Activated naive CD4-positive, alpha-beta T cell treated with anti-CD3 and anti-CD28 coated beads, Interleukin-2, amount 50 U/mL, for 24 hours (primary cell): Measurements from ENCODE around the gene PCDH15.
"Not testable (repeated sequence)": the region's sequence is repeated elsewhere in the genome, so short reads cannot be mapped to it uniquely, and the experiment has no call there.

Experiments
- H3K27ac Mint-ChIP-seq: one replicate; pipeline ENCODE4 v1.8.0; 2021; ENCODE audit warnings: mild to moderate bottlenecking, mixed read lengths
- H3K27me3 Mint-ChIP-seq: one replicate; pipeline ENCODE4 v1.8.0; 2021; ENCODE audit warnings: mixed read lengths
- H3K36me3 Mint-ChIP-seq: one replicate; pipeline ENCODE4 v1.8.0; 2021; ENCODE audit warnings: mixed read lengths
- H3K4me1 Mint-ChIP-seq: one replicate; pipeline ENCODE4 v1.8.0; 2021; ENCODE audit warnings: mixed read lengths
- H3K4me3 Mint-ChIP-seq: one replicate; pipeline ENCODE4 v1.8.0; 2021; ENCODE audit warnings: mild to moderate bottlenecking, mixed read lengths
- H3K9me3 Mint-ChIP-seq: one replicate; pipeline ENCODE4 v1.8.0; 2021; ENCODE audit warnings: mixed read lengths

PCDH15 gene

DNA sequence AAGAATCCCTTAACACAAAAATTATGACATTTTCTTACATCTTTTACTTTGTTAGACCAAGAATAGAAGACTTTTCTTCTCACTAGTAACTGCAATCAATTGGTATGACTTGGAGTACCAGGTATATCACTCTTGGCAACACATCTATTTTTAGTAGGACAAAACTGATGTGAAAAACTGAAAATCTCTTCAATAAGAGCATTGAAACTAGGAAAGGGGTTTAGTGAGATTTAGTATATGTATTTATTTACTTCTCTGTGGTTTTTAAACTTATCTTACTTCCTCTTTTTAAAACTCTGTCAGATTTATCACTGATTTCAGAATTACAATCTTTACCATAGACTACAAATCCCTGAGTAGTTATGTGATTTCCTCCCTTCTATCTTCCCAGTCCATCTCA lies 366.2 kb downstream of the PCDH15 start:
- no peak overlapping the region for H3K27ac Mint-ChIP-seq
- H3K4me1 Mint-ChIP-seq: no peaks in the 10 kb centered on the region
- no peaks in the 10 kb centered on the region for H3K9me3 Mint-ChIP-seq
- no peaks in the 10 kb centered on the region for H3K36me3 Mint-ChIP-seq
- H3K27me3 Mint-ChIP-seq: no peaks in the 10 kb centered on the region
- no peak overlapping the region for H3K4me3 Mint-ChIP-seq

DNA sequence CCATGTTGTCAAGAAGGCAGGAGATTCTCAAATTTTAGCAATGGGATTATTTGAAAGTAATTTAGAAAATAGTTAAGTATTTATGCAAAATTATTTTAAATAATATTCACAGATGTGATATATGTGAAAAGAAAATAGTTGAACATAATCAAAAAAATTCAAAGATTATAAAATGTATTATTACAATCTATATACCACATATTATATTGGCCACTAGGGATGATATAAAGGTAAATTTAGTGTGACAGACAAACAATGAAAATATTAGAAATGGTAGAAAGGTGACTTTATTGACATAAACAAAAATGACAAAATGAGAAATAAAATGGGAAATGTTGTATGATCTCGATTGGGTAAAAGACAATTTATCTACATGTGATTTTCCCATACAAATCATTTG lies 385.5 kb downstream of the PCDH15 start:
- Mint-ChIP-seq H3K4me3 (no peak overlapping the region), H3K27me3 (no peaks in the 10 kb centered on the region), H3K36me3 (no peaks in the 10 kb centered on the region)

DNA sequence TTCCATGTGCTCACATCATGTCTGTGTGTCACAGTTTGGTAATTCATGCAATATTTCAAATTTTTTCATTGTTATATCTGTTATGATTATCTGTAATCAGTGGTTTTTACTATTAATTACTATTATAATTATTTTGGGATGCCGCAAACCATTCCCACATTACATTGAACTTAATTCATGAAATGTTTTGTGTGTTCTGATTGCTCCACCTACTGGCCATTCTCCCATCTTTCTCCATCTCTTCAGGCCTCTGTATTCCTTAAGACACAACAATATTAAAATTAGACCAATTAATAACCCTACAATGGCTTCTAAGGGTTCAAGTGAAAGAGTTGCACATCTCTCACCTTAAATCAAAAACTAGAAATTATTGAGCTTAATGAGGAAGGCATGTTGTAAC lies 398.5 kb downstream of the PCDH15 start:
- Mint-ChIP-seq H3K4me1 (no peaks in the 10 kb centered on the region), H3K36me3 (no peaks in the 10 kb centered on the region)

More for the DNA sequence above, 385.5 kb downstream of the PCDH15 start:
- Mint-ChIP-seq H3K4me1 (no peaks in the 10 kb centered on the region), H3K9me3 (peaks cover 5% of the 10 kb centered on the region), H3K27ac (no peak overlapping the region)

DNA sequence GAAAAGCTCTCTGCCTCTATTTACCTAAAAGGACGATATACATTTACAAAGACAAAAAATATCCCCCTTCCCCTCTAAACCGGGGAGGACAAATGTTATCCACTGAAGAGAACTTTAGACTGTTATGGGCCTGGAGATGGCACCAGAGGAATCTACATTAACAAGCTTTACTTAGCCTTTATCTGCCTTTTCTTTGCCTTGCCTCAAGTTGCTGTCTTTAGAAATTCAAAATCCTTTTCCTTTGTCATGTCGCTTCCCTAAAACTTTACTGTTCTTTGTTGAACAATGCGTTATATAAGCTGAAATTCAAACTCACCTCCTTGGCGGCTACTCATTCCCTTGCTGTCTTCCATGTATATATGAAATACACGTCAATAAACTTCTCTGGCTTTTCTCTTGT lies 405.0 kb downstream of the PCDH15 start:
- H3K4me3 Mint-ChIP-seq: no peak overlapping the region
- peaks cover 13% of the 10 kb centered on the region for H3K9me3 Mint-ChIP-seq
- H3K4me1 Mint-ChIP-seq: no peaks in the 10 kb centered on the region
- H3K27ac Mint-ChIP-seq: no peak overlapping the region
- no peaks in the 10 kb centered on the region for H3K27me3 Mint-ChIP-seq
- H3K36me3 Mint-ChIP-seq: no peaks in the 10 kb centered on the region

More for the DNA sequence above, 398.5 kb downstream of the PCDH15 start:
- no peak overlapping the region for H3K27ac Mint-ChIP-seq
- no peaks in the 10 kb centered on the region for H3K9me3 Mint-ChIP-seq
- H3K4me3 Mint-ChIP-seq: no peak overlapping the region
- no peaks in the 10 kb centered on the region for H3K27me3 Mint-ChIP-seq

DNA sequence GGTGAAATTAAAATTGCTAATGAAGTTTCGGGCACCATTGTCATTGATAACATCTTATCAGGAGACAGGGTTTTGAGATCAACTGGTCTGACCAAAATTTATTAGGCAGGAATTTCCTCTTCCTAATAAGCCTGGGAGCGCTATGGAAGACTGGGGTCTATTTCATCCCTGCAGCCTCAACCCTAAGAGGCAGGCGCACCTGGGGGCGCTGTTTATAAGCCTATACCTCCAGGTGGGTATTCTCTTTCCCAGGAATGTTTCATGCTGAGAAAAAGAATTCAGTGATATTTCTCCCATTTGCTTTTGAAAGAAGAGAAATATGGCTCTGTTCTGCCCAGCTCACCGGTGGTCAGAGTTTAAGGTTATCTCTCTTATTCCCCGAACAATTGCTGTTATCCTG lies 406.4 kb downstream of the PCDH15 start:
- peaks cover 13% of the 10 kb centered on the region for H3K9me3 Mint-ChIP-seq
- H3K4me3 Mint-ChIP-seq, H3K36me3 Mint-ChIP-seq, H3K27me3 Mint-ChIP-seq, H3K4me1 Mint-ChIP-seq, H3K27ac Mint-ChIP-seq: not testable (repeated sequence)

DNA sequence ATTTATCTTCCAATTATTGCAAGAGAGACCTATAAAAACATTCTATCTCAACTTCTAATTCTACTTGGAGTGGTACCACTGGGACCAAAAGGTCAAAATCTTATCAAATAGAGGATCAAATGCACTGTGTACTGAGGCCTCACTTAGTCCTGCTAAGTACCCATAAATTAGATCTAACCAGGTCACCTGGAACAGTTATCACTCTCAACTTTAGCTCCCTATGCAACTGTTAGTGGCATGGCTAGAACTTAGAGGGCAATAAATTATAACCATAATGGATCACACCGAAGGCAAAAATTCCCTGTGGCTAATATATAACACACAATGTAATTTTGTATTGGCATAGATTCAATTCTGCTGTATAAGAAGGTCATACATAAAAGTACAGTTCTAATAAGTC lies 428.9 kb downstream of the PCDH15 start:
- Mint-ChIP-seq H3K9me3 (peaks cover 2% of the 10 kb centered on the region), H3K27ac (no peak overlapping the region), H3K4me1 (no peaks in the 10 kb centered on the region), H3K27me3 (no peaks in the 10 kb centered on the region), H3K36me3 (no peaks in the 10 kb centered on the region), H3K4me3 (no peak overlapping the region)

DNA sequence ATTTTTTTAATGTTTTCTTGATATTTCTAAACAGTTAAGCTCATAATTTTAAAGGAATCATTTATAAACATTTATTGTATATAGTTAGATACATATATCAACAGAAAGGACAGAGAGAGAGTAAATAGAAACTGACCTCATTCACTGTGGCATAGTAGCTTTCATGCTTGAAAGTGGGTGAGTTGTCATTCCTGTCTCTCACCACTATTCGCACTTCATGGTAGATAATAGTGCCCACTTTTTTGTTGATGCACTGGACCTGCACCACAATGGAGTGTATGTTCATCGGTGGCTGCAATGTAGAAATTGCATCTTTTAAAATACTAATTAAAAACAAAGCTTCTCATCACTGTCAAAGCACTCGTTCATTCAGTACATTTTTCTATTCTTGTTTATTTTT lies 432.0 kb downstream of the PCDH15 start:
- Mint-ChIP-seq H3K36me3 (no peaks in the 10 kb centered on the region), H3K27ac (no peak overlapping the region), H3K4me3 (no peak overlapping the region), H3K9me3 (peaks cover 5% of the 10 kb centered on the region), H3K27me3 (no peaks in the 10 kb centered on the region), H3K4me1 (no peaks in the 10 kb centered on the region)

DNA sequence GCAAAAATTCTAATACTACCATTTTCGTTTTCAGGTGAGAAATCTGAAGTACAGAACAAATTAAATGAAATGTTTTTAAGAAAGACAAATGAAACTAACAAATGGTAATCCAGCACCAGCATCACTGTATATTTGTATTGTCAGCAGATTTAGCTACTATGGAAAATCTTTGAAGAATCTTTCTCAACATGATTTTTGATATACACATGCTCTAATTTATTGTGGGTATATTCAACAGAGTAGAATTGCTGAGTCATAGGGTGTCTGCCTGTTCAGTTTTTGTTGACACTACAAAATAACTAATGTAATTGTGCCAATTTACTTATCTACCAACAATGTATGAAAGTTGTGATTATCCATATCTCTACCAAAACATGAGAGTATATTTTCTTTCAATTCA lies 437.6 kb downstream of the PCDH15 start:
- peaks cover 5% of the 10 kb centered on the region for H3K9me3 Mint-ChIP-seq
- no peak overlapping the region for H3K4me3 Mint-ChIP-seq
- H3K4me1 Mint-ChIP-seq: no peaks in the 10 kb centered on the region
- no peaks in the 10 kb centered on the region for H3K36me3 Mint-ChIP-seq
- no peak overlapping the region for H3K27ac Mint-ChIP-seq
- no peaks in the 10 kb centered on the region for H3K27me3 Mint-ChIP-seq

DNA sequence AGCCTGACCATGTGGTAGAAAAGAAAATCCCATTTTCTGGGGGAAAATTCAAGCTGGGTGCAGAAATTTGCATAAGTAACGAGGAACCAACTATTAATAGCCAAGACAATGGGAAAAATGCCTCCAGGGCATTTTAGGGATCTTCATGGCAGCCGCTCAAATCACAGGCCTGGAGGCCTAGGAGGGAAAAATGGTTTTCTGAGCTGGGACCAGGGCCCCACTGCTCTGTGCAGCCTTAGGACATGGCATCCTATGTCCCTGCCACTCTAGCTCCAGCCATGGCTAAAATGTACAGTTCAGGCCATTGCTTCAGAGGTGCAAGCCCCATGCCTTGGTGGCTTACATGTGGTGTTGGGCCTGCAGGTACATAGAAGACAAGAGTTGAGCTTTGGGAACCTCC lies 459.0 kb downstream of the PCDH15 start:
- Mint-ChIP-seq H3K4me1 (no peaks in the 10 kb centered on the region), H3K4me3 (no peak overlapping the region), H3K27ac (no peak overlapping the region), H3K27me3 (no peaks in the 10 kb centered on the region), H3K36me3 (no peaks in the 10 kb centered on the region), H3K9me3 (peaks cover 7% of the 10 kb centered on the region)

DNA sequence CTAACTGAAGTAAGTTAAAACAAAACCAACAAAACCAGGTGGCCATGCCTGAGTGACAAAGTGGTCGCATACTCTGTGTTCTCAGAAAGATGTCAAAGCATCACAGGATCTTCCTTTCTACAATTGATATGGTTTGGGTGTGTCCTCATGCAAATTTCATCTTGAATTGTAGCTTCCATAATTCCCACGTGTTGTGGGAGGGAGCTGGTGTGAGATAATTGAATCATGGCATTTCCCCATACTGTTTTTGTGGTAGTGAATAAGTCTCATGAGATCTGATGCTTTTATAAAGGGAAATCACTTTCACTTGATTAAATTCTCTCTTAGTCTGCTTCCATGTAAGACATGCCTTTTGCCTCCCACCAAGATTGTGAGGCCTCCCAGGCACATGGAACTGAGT lies 465.7 kb downstream of the PCDH15 start:
- Mint-ChIP-seq H3K4me3 (no peak overlapping the region), H3K27ac (no peak overlapping the region), H3K4me1 (no peaks in the 10 kb centered on the region), H3K9me3 (peaks cover 5% of the 10 kb centered on the region), H3K36me3 (no peaks in the 10 kb centered on the region), H3K27me3 (no peaks in the 10 kb centered on the region)

DNA sequence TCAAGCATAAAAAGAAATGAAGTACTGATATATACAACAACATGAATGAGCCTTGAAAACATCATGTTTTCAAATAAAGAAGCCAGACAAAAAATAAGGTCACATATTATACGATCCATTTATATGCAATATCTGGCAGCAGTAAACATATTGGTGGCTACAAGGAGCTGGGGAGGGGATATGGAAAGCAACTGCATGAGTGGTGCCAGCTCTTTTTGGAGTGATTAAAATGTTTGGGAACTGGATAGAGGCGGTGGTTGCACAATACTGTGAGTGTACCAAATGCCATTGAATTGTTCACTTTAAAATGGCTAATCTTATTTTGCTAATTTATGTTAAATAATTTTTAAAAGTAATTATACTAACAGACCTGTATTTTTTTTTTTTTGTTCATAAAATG lies 481.7 kb downstream of the PCDH15 start:
- H3K4me1 Mint-ChIP-seq: no peaks in the 10 kb centered on the region

DNA sequence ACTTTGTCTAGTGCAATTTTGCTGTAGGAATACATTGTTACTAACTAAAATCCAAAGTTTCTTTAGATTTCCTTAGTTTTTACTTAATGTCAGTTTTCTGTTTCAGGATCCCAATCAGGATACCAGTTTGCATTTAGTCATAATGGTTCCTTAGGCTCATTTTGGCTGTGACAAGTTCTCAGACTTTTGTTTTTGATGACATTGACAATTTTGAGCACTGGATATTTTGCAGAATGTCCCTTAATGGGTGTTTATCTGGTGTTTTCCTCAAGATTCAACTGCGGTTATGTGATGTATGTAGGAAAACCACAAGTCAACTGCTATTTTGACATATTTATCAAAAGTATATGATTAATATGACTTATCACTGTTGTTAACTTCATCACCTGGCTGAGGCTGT lies 482.6 kb downstream of the PCDH15 start:
- Mint-ChIP-seq H3K36me3 (no peaks in the 10 kb centered on the region), H3K4me3 (no peak overlapping the region), H3K27ac (no peak overlapping the region), H3K27me3 (no peaks in the 10 kb centered on the region), H3K9me3 (no peaks in the 10 kb centered on the region), H3K4me1 (no peaks in the 10 kb centered on the region)

More for the DNA sequence above, 481.7 kb downstream of the PCDH15 start:
- H3K9me3 Mint-ChIP-seq: no peaks in the 10 kb centered on the region
- H3K27ac Mint-ChIP-seq: no peak overlapping the region
- H3K27me3 Mint-ChIP-seq: no peaks in the 10 kb centered on the region
- no peaks in the 10 kb centered on the region for H3K36me3 Mint-ChIP-seq
- no peak overlapping the region for H3K4me3 Mint-ChIP-seq

DNA sequence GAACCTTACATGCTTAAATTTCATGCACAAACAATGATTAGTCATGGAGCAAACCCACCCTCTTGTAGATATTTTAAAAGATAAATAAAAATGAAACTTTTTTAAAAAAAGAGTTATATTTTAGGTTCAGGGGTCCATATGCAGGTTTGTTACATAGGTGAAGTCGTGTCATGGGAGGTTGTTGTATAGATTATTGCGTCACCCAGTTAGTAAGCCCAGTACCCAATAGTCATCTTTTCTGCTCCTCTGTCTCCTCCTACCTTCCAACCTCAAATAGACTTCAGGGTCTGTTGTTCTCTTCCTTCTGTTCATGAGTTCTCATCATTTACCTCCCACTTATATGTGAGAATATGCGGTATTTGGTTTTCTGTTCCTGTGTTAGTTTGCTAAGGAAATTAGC lies 486.6 kb downstream of the PCDH15 start:
- Mint-ChIP-seq H3K36me3 (no peaks in the 10 kb centered on the region), H3K9me3 (no peaks in the 10 kb centered on the region), H3K4me1 (no peaks in the 10 kb centered on the region), H3K27me3 (no peaks in the 10 kb centered on the region), H3K27ac (no peak overlapping the region), H3K4me3 (no peak overlapping the region)

DNA sequence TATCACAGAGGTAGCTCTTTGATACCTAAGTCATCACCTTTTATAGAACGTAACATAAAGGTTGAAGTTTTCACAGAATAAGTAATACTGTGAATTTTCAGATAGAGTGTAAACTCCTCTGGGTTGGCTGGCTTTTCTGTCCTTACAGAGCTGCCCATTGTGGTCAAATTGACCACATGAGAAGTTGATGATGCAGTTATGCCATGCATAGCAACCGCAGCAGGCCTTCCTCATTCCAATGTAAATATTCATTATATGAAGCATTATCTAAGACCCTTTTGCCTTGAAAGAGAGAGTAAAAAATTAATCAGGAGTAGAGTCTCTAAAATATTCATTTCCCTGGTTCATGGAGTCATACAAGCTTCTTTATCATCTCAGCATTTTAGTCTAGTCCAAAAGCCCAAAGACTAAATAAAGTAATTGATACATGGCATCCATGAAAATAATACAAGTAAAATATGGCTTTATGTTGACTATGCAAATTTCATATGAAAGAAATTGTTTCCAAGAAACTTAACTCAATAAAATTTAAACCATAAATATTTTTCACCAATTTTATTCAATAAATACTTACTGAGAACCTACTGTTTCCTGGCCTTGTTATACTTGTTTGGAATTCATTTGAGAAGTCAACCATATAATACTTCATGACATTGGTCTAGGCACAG lies 516.4 kb downstream of the PCDH15 start:
- no peak overlapping the region for H3K27ac Mint-ChIP-seq
- H3K9me3 Mint-ChIP-seq: no peaks in the 10 kb centered on the region
- no peaks in the 10 kb centered on the region for H3K27me3 Mint-ChIP-seq
- no peaks in the 10 kb centered on the region for H3K36me3 Mint-ChIP-seq
- H3K4me3 Mint-ChIP-seq: no peak overlapping the region
- no peaks in the 10 kb centered on the region for H3K4me1 Mint-ChIP-seq

DNA sequence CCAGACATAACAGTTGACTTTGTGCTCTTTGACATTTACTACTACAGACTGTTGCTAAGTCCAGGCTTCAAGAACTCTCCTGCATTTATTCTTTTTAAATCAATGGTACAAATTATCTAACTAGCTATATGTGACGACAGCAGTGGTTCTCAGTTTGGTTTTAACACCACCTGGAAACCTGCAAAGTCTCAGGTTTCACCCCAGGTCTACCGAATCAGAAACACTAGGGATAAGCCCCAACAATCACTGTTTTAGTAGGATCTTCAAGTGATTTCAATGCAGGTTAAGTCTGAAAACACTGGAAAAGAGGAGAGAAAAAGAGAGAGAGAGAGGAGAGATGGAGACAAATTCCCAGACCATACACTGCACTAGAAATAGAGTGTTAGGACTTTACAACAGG lies 519.0 kb downstream of the PCDH15 start:
- H3K36me3 Mint-ChIP-seq: no peaks in the 10 kb centered on the region
- H3K27ac Mint-ChIP-seq: no peak overlapping the region
- no peaks in the 10 kb centered on the region for H3K9me3 Mint-ChIP-seq
- no peaks in the 10 kb centered on the region for H3K27me3 Mint-ChIP-seq
- no peak overlapping the region for H3K4me3 Mint-ChIP-seq
- H3K4me1 Mint-ChIP-seq: no peaks in the 10 kb centered on the region

DNA sequence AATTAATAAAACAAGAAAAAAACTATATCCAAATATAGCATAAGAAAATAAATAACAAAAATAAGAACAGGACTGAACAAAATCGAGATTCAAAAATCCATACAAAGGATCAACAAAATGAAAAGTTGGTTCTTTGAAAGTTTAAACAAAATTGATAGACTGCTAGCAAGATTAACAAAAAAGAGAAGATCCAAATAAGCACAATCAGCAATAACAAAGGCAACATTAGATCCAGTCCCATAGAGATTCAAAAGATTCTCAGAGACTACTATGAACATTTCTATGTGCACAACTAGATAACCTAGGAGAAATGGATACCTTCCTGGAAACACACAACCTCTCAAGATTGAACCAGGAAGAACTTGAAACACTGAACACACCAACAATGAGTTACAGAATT lies 534.6 kb downstream of the PCDH15 start:
- Mint-ChIP-seq H3K4me1 (no peaks in the 10 kb centered on the region), H3K27me3 (no peaks in the 10 kb centered on the region), H3K4me3 (no peak overlapping the region), H3K36me3 (no peaks in the 10 kb centered on the region), H3K27ac (no peak overlapping the region), H3K9me3 (peaks cover 12% of the 10 kb centered on the region)

DNA sequence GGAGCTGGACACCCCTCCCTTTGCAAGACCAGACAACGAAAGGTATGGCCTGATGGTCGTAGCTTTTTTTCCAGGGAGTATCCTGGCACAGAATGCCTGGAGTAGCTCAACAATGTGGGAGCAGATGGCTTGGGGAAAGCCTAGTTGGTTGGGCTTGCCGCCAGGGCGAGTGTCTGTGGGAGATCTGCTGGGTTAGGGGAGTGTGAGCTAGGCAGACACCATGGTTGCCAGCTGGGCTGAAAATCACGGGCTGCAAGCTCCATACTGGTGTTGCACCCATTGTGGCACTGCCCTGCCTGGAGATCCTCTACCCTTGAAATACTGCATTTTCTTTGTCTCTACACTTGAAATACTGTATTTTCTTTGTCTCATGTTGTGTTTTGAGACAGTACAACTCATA lies 538.3 kb downstream of the PCDH15 start:
- no peaks in the 10 kb centered on the region for H3K36me3 Mint-ChIP-seq
- H3K4me1 Mint-ChIP-seq: no peaks in the 10 kb centered on the region
- H3K27me3 Mint-ChIP-seq: no peaks in the 10 kb centered on the region
- H3K4me3 Mint-ChIP-seq: no peak overlapping the region
- H3K27ac Mint-ChIP-seq: no peak overlapping the region
- H3K9me3 Mint-ChIP-seq: peaks cover 5% of the 10 kb centered on the region
